Left cardiac atrium (tissue), 4 donors: ENCODE measurements around the gene CDC6. TPM values are rescaled to one million over a fixed set of nuclear protein-coding genes. Genes with fewer than 3 reads are reported as not detected.
A peak's percentile ranks its signal among the peaks of the same experiment; 100 is the strongest.

Experiments
- ATAC-seq, 2 donors: fragments of 200-7000 bp; cut with Tn5 transposase; one replicate each; pipeline ENCODE4 v1.9.1; 2020; ENCODE audit warnings: mild to moderate bottlenecking in 2 of 2, moderate library complexity in 2 of 2
- DNase-seq: peaks from one replicate; pipeline ENCODE4 v3.0.0-alpha.2; 2020
- intact Hi-C, 2 donors: fragments of 100-400 bp; cut with DNase I; formaldehyde crosslinking; loops; one replicate each; pipeline versions ENCODE4 v1.14.1 to v1.15.1; 2022 to 2023
- total RNA-seq, 2 donors: library from RNA; stranded (reverse); fragmentation: NEBNext Ultra II Directional; extraction: Animal tissue kit (Norgen Biotek cat#: 25700); gene quantifications; one replicate each; pipeline ENCODE4 v1.2.1, GENCODE V29; 2021
- donor health status: DM: no; HTN: yes; CAD: no.
- donor health status: DM: no; HTN: yes; CAD: no; lungs with severe emphysema.
- donor health status: DM: yes; HTN: yes; CAD: no.
- donor health status: Dilated cardiomyopathy.

Gene CDC6
- total RNA-seq, 2 donors from 2014 or later = 1.3 to 1.9 TPM

GRCh38 chr17:40329839-40330794 lies 42.4 kb downstream of the CDC6 start:
- DNase-seq (peak; percentile 77), ATAC-seq (peak; percentile 4 to 35)
- intact Hi-C loops = no loop called here

DNA sequence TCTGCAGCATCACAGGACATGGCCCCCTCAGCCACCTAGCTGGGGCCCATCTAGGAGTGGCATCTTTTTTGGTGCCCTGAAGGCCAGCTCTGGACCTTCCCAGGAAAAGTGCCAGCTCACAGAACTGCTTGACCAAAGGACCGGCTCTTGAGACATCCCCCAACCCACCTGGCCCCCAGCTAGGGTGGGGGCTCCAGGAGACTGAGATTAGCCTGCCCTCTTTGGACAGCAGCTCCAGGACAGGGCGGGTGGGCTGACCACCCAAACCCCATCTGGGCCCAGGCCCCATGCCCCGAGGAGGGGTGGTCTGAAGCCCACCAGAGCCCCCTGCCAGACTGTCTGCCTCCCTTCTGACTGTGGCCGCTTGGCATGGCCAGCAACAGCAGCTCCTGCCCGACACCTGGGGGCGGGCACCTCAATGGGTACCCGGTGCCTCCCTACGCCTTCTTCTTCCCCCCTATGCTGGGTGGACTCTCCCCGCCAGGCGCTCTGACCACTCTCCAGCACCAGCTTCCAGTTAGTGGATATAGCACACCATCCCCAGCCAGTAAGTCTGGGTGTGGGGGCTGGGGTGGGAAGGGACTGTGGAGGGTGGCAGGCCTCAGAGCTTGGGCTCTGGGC lies 43.3 kb downstream of the CDC6 start:
- intact Hi-C loops = no loop called here

DNA sequence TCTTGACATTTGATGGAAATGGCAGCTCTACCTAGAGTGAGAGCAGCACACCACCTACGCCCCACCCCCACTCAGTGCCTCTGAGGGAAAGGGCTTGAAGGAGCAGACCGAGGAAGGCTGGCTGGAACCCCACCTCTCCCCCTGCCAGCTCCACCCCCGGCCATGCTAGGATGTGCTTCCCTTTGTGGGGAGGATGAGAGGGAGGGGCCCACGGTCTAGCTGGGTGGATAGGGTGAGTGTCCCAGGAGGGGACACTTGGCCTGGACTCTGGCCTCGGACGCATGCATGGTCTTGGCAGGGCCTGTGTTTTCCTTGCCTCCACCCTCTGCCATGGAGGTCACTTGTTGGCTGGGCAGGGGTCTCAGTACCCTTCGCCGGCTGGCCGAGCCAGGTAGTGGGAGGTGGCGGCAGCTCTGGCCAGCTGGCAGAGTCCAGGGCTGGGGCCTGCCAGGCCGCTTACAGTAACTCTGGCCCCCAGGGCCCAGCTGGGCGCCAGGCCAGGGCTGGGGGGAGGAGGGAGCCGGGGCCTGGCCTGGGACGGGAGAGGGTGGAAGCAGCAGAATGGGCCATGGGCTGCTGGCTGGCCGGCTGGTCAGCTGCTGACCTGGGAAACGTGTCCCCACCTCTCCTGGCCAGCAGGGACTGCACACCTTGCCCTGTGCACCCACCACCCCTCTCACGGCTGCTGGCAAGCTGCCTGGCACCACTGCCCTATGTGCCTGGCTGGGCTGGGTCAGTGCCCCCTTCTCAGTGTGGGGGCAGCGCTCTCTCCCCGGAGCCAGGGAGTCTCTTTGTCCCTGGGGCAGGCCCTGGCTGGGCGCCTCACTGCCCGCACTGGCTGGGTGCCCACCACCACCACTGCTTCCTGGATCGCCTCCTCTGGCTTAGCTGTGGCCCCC lies 44.3 kb downstream of the CDC6 start:
- DNase-seq = peak; percentile 93
- ATAC-seq = peak; percentile 92
- intact Hi-C loops = no loop called here

More for the DNA sequence above, 43.3 kb downstream of the CDC6 start:
- ATAC-seq (no peak), DNase-seq (no peak)

GRCh38 chr17:40333781-40334448 lies 46.2 kb downstream of the CDC6 start:
- no peak for ATAC-seq
- DNase-seq = no peak
- intact Hi-C loops = no loop called here

- intact Hi-C loops = no loop called here
- DNase-seq (no peak), ATAC-seq (no peak)
These were observed 47.9 kb downstream of the CDC6 start for GRCh38 chr17:40335620-40336019.

GRCh38 chr17:40337351-40337750 lies 49.7 kb downstream of the CDC6 start:
- ATAC-seq (no peak), DNase-seq (no peak)
- intact Hi-C loops = no loop called here

- no peak for ATAC-seq
- no peak for DNase-seq
- intact Hi-C loops = no loop called here
These were observed 50.4 kb downstream of the CDC6 start for GRCh38 chr17:40338058-40338457.

DNA sequence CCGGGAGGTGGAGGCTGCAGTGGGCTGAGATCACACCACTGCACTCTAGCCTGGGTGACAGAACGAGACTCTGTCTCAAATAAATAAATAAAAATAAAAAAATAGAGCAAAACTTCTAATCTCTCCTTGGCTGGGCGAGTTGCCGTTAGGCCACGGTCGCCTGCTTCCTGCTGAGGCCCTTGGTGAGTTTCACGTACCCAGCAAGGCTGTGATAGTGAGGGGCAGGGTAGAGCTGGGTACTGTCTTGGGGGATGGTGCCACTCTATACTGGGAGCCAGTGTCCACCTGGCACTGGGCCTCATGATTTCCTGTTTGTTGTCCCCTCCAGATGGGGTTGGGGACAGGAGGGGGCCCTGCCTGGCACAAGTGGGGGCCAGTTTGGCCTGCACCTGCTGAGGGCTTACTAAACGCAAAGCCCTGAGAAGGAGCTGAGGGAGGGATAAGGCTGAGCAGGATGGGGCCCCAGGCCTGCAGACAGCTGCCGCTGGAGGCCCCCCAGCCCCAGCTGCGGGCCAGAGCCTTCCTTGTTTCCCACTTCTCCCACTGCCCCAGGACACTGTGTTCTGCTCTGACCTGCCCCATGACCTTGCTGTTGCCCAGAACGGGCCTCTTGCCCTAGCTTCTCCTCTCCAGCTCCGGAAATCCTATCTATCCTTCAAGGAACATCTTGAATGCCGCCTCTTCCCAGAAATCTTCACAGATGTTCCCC lies 51.4 kb downstream of the CDC6 start:
- intact Hi-C loops = no loop called here
- ATAC-seq (no peak), DNase-seq (no peak)

DNA sequence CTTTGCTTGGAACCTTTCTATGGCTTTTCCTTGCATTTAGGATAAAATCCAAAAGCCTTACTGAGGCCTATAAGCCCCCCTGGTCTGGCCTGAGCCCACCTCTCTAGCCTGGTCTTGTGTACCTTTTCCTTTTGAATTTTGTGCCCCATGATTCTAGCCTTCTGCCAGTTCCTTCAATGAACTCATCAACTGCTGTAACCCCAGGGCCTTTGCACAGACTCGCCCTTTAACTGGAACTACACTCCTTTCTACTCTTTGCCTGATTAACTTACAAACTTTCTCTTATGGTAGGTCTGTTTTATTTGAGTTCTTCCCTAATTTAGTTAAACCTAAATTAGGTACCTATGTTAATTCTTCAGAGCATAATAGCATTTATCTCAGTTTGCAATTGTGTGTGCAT lies 52.6 kb downstream of the CDC6 start:
- intact Hi-C loops = no loop called here
- no peak for ATAC-seq
- DNase-seq = no peak

- peak; percentile 96 for DNase-seq
- ATAC-seq = peak; percentile 78 to 80
- intact Hi-C loops = no loop called here
These were observed 53.5 kb downstream of the CDC6 start for GRCh38 chr17:40340880-40341807.

GRCh38 chr17:40341808-40342503 lies 54.3 kb downstream of the CDC6 start:
- ATAC-seq (peak; percentile 73 to 76), DNase-seq (peak; percentile 89)
- intact Hi-C loops = no loop called here

DNA sequence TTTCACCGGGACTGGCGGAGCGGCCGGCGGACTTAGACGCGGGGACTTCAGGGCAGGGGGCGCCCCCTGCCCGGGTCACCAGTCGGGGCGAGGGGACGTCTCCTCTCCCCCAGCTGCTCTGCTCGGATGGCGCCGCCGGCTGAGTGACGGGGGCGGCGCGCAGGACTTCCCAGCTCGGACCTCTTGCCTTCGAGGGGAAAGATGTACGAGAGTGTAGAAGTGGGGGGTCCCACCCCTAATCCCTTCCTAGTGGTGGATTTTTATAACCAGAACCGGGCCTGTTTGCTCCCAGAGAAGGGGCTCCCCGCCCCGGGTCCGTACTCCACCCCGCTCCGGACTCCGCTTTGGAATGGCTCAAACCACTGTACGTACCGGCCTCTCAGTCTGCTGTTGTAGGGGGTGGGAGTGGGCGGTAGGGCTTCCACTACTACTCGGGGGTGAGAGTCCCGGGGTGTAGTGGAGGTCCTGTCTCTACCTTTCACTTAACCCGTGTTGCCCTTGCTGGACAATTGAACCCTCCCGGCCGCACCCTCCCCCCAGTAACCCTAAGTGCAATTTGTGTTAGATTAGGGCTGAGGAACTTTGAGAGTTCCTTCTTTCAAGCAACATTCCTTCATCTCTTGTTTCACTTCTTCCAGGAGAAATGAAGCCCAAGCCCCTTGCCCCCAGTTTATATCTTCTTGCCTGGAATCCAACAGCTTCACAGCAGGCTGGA lies 55.0 kb downstream of the CDC6 start:
- DNase-seq = peak; percentile 36
- intact Hi-C loops = no loop called here
- no peak for ATAC-seq

GRCh38 chr17:40343219-40344119 lies 55.8 kb downstream of the CDC6 start:
- intact Hi-C loops = no loop called here
- peak; percentile 70 for DNase-seq
- ATAC-seq = no peak

DNA sequence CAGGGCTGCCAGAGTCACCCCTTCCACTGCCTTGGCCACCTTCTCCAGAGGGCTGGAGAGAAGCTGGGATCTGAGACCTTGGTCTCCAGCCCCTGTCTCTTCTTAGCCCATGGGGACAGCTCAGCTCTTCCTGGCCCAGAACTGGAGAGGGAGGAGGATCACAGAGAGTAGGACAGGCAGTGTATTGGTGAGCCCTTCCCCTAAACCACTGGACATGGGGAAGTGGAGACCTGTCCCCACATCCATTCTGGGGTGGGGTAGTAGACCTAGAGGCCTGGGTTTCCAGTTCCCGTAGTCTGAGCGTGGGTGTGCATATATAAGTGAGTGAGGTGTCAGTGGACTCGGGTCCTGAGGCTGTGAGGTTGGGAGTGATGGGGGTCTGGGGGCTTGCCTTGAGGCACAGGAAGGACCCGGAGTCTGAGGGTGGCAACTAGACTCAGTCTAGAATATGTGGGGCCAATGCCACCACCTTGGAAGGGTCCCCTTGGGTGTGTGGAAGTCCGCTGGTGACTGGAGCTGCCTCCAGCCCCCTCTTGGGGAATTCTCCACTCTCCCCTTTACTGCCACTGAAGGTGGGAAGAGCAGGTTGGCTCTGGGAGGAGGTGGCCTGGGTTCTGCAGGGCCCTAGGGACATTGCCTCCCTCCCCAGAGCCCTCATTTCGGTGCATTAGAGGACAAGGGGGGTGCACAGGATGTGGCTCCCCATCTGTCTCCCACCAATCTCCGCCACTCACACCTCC lies 56.9 kb downstream of the CDC6 start:
- ATAC-seq (peak in 1 of 2 donors; percentile 0), DNase-seq (no peak)
- intact Hi-C loops = no loop called here
